Measurements from ENCODE around the gene BCAN.
A peak's percentile ranks its signal among the peaks of the same experiment; 100 is the strongest.

The BCAN gene

GRCh38 chr1:156645666-156646065 lies 3.7 kb downstream of the BCAN start:
- H3K4me3 Mint-ChIP-seq = no peak overlapping the region
- H3K27me3 Mint-ChIP-seq = peaks cover 51% of the 10 kb centered on the region
- H3K27ac Mint-ChIP-seq = no peak overlapping the region
- H3K4me1 Mint-ChIP-seq (ENCODE audit: low read depth) = peaks cover 32% of the 10 kb centered on the region
- no peaks in the 10 kb centered on the region for H3K36me3 Mint-ChIP-seq
- no peaks in the 10 kb centered on the region for H3K9me3 Mint-ChIP-seq (ENCODE audit: low read depth)

DNA sequence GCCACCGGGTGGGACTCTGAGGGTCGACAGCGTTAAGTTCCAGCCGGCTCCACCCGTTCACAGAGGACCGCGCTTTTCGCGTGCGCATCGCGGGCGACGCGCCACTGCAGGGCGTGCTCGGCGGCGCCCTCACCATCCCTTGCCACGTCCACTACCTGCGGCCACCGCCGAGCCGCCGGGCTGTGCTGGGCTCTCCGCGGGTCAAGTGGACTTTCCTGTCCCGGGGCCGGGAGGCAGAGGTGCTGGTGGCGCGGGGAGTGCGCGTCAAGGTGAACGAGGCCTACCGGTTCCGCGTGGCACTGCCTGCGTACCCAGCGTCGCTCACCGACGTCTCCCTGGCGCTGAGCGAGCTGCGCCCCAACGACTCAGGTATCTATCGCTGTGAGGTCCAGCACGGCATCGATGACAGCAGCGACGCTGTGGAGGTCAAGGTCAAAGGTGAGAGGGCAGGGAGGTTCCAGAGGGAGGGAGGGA lies 4.9 kb downstream of the BCAN start:
- no peak overlapping the region for H3K4me3 Mint-ChIP-seq
- H3K27me3 Mint-ChIP-seq = peaks cover 45% of the 10 kb centered on the region
- H3K4me1 Mint-ChIP-seq (ENCODE audit: low read depth) = peaks cover 21% of the 10 kb centered on the region
- no peaks in the 10 kb centered on the region for H3K9me3 Mint-ChIP-seq (ENCODE audit: low read depth)
- no peak overlapping the region for H3K27ac Mint-ChIP-seq
- H3K36me3 Mint-ChIP-seq = no peaks in the 10 kb centered on the region

DNA sequence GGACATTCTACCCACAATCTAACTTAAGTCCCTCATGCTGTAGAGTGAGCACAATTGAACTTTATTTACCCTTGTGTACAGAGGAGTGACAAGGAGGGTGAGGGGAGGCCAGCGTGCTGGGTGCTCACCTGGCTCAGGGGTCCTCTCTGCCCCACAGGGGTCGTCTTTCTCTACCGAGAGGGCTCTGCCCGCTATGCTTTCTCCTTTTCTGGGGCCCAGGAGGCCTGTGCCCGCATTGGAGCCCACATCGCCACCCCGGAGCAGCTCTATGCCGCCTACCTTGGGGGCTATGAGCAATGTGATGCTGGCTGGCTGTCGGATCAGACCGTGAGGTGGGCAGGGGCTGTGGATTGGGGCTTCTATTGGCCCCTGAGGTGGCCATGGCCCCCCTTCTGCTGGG lies 5.4 kb downstream of the BCAN start:
- Mint-ChIP-seq H3K36me3 (no peaks in the 10 kb centered on the region), H3K27me3 (peaks cover 49% of the 10 kb centered on the region), H3K4me1 (ENCODE audit: low read depth) (peaks cover 21% of the 10 kb centered on the region), H3K4me3 (no peak overlapping the region), H3K27ac (no peak overlapping the region), H3K9me3 (ENCODE audit: low read depth) (no peaks in the 10 kb centered on the region)

DNA sequence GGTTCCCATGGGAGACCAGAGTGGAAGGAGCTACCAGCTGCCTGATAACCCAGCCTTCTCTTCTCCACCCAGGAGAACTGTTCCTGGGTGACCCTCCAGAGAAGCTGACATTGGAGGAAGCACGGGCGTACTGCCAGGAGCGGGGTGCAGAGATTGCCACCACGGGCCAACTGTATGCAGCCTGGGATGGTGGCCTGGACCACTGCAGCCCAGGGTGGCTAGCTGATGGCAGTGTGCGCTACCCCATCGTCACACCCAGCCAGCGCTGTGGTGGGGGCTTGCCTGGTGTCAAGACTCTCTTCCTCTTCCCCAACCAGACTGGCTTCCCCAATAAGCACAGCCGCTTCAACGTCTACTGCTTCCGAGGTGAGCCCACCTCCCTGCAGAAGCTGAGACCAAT lies 6.6 kb downstream of the BCAN start:
- Mint-ChIP-seq H3K27me3 (peaks cover 47% of the 10 kb centered on the region), H3K4me1 (ENCODE audit: low read depth) (peaks cover 9% of the 10 kb centered on the region), H3K4me3 (no peak overlapping the region), H3K36me3 (no peaks in the 10 kb centered on the region), H3K27ac (no peak overlapping the region), H3K9me3 (ENCODE audit: low read depth) (no peaks in the 10 kb centered on the region)

DNA sequence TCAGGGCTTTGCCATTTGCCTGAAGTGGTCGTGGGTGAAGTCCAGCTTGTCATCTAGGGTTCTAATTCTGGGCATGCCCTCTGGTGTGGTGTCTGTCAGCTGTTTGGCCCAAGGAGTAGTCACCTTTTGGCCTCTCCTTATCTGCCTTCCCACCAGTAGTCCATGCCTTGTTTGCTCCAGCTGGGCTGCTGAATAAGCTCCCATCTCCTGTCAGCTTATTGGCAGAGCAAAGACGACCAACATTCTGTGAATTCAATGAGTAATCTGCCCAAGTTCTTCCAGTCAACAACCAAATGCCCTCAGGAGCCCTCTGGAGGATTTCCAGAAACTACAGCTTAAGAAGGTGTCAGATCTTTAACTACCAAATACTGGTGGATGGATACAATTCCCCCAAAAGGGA lies 7.0 kb downstream of the BCAN start:
- no peaks in the 10 kb centered on the region for H3K36me3 Mint-ChIP-seq
- peaks cover 5% of the 10 kb centered on the region for H3K4me1 Mint-ChIP-seq (ENCODE audit: low read depth)
- no peaks in the 10 kb centered on the region for H3K9me3 Mint-ChIP-seq (ENCODE audit: low read depth)
- H3K27ac Mint-ChIP-seq = no peak overlapping the region
- H3K4me3 Mint-ChIP-seq = no peak overlapping the region
- H3K27me3 Mint-ChIP-seq = peaks cover 49% of the 10 kb centered on the region

DNA sequence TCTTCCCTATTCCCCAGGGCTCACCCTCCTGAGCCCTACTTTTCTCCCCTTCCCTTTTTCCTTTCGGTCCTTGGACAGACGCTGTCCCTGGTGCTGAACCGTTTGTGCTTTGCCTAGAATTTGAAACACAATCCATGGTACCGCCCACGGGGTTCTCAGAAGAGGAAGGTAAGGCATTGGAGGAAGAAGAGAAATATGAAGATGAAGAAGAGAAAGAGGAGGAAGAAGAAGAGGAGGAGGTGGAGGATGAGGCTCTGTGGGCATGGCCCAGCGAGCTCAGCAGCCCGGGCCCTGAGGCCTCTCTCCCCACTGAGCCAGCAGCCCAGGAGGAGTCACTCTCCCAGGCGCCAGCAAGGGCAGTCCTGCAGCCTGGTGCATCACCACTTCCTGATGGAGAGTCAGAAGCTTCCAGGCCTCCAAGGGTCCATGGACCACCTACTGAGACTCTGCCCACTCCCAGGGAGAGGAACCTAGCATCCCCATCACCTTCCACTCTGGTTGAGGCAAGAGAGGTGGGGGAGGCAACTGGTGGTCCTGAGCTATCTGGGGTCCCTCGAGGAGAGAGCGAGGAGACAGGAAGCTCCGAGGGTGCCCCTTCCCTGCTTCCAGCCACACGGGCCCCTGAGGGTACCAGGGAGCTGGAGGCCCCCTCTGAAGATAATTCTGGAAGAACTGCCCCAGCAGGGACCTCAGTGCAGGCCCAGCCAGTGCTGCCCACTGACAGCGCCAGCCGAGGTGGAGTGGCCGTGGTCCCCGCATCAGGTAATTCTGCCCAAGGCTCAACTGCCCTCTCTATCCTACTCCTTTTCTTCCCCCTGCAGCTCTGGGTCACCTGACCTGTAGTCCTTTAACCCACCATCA lies 10.4 kb downstream of the BCAN start:
- Mint-ChIP-seq H3K4me1 (ENCODE audit: low read depth) (peaks cover 7% of the 10 kb centered on the region), H3K27me3 (peaks cover 51% of the 10 kb centered on the region), H3K36me3 (no peaks in the 10 kb centered on the region), H3K9me3 (ENCODE audit: low read depth) (no peaks in the 10 kb centered on the region), H3K4me3 (no peak overlapping the region), H3K27ac (no peak overlapping the region)

DNA sequence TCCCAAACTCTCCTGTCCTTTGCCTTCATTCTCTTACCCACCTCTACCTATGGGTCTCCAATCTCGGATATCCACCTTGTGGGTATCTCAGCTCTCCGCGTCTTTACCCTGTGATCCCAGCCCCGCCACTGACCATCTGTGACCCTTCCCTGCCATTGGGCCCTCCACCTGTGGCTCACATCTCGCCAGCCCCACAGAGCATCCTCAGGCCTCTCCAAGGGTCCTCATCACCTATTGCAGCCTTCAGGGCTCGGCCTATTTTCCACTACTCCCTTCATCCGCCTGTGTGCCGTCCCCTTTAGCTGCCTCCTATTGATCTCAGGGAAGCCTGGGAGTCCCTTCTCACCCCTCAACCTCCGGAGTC lies 11.1 kb downstream of the BCAN start:
- no peak overlapping the region for H3K27ac Mint-ChIP-seq
- no peak overlapping the region for H3K4me3 Mint-ChIP-seq
- H3K4me1 Mint-ChIP-seq (ENCODE audit: low read depth) = peaks cover 13% of the 10 kb centered on the region
- H3K36me3 Mint-ChIP-seq = no peaks in the 10 kb centered on the region
- H3K9me3 Mint-ChIP-seq (ENCODE audit: low read depth) = no peaks in the 10 kb centered on the region
- H3K27me3 Mint-ChIP-seq = peaks cover 52% of the 10 kb centered on the region

GRCh38 chr1:156654700-156655099 lies 12.8 kb downstream of the BCAN start:
- Mint-ChIP-seq H3K27me3 (peaks cover 41% of the 10 kb centered on the region), H3K27ac (no peak overlapping the region), H3K36me3 (no peaks in the 10 kb centered on the region), H3K9me3 (ENCODE audit: low read depth) (no peaks in the 10 kb centered on the region), H3K4me3 (no peak overlapping the region), H3K4me1 (ENCODE audit: low read depth) (peaks cover 20% of the 10 kb centered on the region)

DNA sequence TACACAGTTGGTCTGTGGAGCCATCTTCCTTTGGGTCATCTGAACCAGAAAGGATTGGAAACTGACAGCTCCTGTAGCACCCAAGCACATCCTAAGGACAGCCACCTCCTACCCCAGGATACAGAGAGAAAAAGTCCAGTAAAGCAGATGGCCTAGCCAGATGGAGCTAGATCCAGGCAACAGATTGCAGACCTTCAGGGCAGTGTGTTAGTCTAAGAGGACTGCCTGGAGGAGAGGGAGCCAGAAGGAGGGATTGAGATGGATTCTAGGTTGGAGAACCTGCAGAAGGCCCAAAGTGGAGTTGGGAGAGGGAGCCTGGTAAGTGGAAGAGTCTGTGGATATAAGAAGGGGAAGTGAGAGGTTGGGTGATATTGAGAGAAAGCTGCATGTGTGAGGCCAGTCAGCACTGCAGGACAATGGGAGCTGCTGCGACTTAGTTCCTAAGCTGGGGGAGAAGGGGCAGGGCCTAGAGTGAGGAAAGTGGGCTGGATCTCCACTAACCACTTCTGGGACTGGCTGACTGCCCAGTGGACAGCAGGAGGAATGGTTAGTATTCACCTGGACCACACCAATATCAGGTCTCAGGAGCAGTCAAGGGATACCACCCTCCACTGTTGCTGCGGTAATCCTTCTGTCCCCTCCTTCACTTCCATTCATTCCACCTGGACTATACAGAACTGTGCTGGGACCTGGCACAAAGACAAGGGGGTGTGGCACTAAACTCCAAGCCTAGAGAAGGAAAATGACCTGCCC lies 13.4 kb downstream of the BCAN start:
- Mint-ChIP-seq H3K27me3 (peaks cover 40% of the 10 kb centered on the region), H3K27ac (peak overlapping the region; percentile 7), H3K9me3 (ENCODE audit: low read depth) (no peaks in the 10 kb centered on the region), H3K4me3 (peak overlapping the region; percentile 83), H3K4me1 (ENCODE audit: low read depth) (peaks cover 25% of the 10 kb centered on the region), H3K36me3 (no peaks in the 10 kb centered on the region)

DNA sequence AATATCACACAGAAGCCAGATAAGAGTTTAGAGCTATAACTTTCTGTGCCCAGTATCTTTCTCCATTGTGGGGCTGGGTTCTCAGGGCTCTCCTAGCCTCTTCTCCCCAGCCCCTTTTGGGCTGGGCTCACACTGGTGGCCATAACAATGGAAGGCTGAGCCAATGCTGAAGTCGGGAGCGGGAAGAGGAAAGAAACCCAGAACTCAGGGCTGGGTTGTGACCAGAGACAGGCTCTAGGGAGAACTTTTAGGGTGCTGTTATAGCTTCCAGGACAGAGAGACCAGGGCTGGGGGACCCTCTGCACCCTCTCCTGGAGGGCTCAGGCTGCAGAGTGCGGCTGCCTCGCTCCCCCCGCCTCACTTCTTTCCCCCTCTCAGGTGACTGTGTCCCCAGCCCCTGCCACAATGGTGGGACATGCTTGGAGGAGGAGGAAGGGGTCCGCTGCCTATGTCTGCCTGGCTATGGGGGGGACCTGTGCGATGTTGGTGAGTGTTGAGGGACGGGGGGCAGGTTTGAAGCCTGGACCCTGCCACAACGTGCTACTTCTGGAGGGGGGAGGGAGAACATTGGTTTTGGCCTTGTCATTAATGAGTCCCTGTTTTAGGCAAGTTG lies 14.1 kb downstream of the BCAN start:
- H3K36me3 Mint-ChIP-seq = no peaks in the 10 kb centered on the region
- peaks cover 39% of the 10 kb centered on the region for H3K27me3 Mint-ChIP-seq
- no peaks in the 10 kb centered on the region for H3K9me3 Mint-ChIP-seq (ENCODE audit: low read depth)
- peaks cover 32% of the 10 kb centered on the region for H3K4me1 Mint-ChIP-seq (ENCODE audit: low read depth)
- H3K4me3 Mint-ChIP-seq = peak overlapping the region; percentile 83
- peak overlapping the region; percentile 7 for H3K27ac Mint-ChIP-seq

GRCh38 chr1:156656806-156657740 lies 15.2 kb downstream of the BCAN start:
- H3K36me3 Mint-ChIP-seq = no peaks in the 10 kb centered on the region
- H3K4me1 Mint-ChIP-seq (ENCODE audit: low read depth) = peaks cover 40% of the 10 kb centered on the region
- H3K4me3 Mint-ChIP-seq = peak overlapping the region; percentile 83
- no peaks in the 10 kb centered on the region for H3K9me3 Mint-ChIP-seq (ENCODE audit: low read depth)
- H3K27me3 Mint-ChIP-seq = peaks cover 34% of the 10 kb centered on the region
- H3K27ac Mint-ChIP-seq = no peak overlapping the region

DNA sequence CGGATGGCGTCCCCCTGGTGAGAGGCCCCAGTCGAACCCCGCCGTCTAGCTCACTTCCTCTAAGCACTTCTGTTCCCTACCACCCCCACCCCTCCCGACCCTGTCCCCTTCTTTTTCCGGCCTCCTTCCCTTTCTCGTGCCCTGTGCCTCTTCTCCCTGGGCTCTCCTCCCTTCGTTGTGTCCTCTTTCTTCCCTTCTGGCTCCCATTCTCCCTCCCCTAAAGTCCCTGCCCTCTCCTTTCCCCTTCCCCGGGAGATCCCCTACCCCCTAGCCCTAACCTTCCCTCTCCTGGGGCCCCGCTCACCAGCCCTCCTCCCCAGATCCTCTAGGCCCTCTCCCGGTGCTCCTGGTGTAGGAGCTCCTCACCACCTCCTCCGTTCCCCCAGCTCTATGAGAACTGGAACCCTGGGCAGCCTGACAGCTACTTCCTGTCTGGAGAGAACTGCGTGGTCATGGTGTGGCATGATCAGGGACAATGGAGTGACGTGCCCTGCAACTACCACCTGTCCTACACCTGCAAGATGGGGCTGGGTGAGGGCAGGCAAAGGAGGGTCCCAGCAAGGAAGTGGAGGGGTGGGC lies 15.9 kb downstream of the BCAN start:
- peaks cover 41% of the 10 kb centered on the region for H3K4me1 Mint-ChIP-seq (ENCODE audit: low read depth)
- peak overlapping the region; percentile 83 for H3K4me3 Mint-ChIP-seq
- H3K9me3 Mint-ChIP-seq (ENCODE audit: low read depth) = no peaks in the 10 kb centered on the region
- H3K36me3 Mint-ChIP-seq = no peaks in the 10 kb centered on the region
- H3K27ac Mint-ChIP-seq = peak overlapping the region; percentile 46
- H3K27me3 Mint-ChIP-seq = peaks cover 32% of the 10 kb centered on the region

DNA sequence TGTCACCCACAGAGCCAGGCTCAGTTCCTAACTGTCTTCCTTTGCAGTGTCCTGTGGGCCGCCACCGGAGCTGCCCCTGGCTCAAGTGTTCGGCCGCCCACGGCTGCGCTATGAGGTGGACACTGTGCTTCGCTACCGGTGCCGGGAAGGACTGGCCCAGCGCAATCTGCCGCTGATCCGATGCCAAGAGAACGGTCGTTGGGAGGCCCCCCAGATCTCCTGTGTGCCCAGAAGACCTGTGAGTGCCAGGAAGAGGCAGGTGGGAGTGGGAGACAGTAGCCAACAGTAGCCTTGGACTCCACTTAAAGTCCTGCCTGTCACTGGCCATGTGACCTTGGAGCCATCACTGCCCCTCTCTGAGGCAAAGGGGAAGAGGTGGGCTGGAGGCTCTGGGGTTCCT lies 16.6 kb downstream of the BCAN start:
- Mint-ChIP-seq H3K9me3 (ENCODE audit: low read depth) (no peaks in the 10 kb centered on the region), H3K27me3 (peaks cover 27% of the 10 kb centered on the region), H3K27ac (no peak overlapping the region), H3K36me3 (no peaks in the 10 kb centered on the region), H3K4me3 (no peak overlapping the region), H3K4me1 (ENCODE audit: low read depth) (peaks cover 41% of the 10 kb centered on the region)

DNA sequence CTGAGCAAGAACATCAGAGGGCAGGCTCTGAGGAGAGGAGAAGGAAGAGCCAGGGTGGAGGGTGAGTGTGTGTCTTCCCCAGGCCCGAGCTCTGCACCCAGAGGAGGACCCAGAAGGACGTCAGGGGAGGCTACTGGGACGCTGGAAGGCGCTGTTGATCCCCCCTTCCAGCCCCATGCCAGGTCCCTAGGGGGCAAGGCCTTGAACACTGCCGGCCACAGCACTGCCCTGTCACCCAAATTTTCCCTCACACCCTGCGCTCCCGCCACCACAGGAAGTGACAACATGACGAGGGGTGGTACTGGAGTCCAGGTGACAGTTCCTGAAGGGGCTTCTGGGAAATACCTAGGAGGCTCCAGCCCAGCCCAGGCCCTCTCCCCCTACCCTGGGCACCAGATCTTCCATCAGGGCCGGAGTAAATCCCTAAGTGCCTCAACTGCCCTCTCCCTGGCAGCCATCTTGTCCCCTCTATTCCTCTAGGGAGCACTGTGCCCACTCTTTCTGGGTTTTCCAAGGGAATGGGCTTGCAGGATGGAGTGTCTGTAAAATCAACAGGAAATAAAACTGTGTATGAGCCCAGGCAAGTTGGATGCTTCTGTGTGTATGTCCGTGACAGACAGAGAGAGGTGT lies 17.1 kb downstream of the BCAN start:
- Mint-ChIP-seq H3K27me3 (peaks cover 23% of the 10 kb centered on the region), H3K36me3 (no peaks in the 10 kb centered on the region), H3K9me3 (ENCODE audit: low read depth) (no peaks in the 10 kb centered on the region), H3K27ac (no peak overlapping the region), H3K4me1 (ENCODE audit: low read depth) (peaks cover 41% of the 10 kb centered on the region), H3K4me3 (no peak overlapping the region)

Data from activated naive CD8-positive, alpha-beta T cell (primary cell).